Colonic mucosa (tissue), 4 donors: ENCODE data around the gene SLC35F1. TPM values are rescaled to one million over a fixed set of nuclear protein-coding genes. Genes with fewer than 3 reads are reported as not detected.

Source experiments
- DNase-seq: peaks from one replicate; pipeline ENCODE4 v3.0.0-alpha.2; 2020
- H3K27ac ChIP-seq: fragments of 200-600 bp; one replicate; pipeline ENCODE4 v1.8.0; 2021
- H3K27me3 ChIP-seq: fragments of 200-600 bp; one replicate; pipeline ENCODE4 v1.8.0; 2021
- H3K36me3 ChIP-seq: fragments of 200-600 bp; one replicate; pipeline ENCODE4 v1.8.0; 2021
- H3K4me1 ChIP-seq: fragments of 200-600 bp; one replicate; pipeline ENCODE4 v1.8.0; 2021; ENCODE audit warnings: mild to moderate bottlenecking
- H3K4me3 ChIP-seq: fragments of 200-600 bp; one replicate; pipeline ENCODE4 v1.8.0; 2021
- H3K9ac ChIP-seq, 2 donors: one replicate each; pipeline ENCODE4 v1.7.0; 2013; ENCODE audit warnings: control low read depth in 2 of 2, low read depth in 2 of 2, low read length in 2 of 2
- H3K9me3 ChIP-seq: fragments of 200-600 bp; one replicate; pipeline ENCODE4 v1.8.0; 2021
- CTCF ChIP-seq: fragments of 200-600 bp; IDR thresholded peaks from one replicate; pipeline ENCODE4 v1.8.0; 2022; ENCODE audit warnings: antibody characterized with exemption, mild to moderate bottlenecking
- intact Hi-C: fragments of 100-400 bp; cut with DNase I; formaldehyde crosslinking; loops from one replicate; pipeline ENCODE4 v1.14.1; 2022
- total RNA-seq, 2 donors: library from RNA; stranded (reverse); fragmentation: NEBNext Ultra II Directional in 1 of 2; extraction: Animal tissue kit (Norgen Biotek cat#: 25700) in 1 of 2; gene quantifications; one replicate each; pipeline ENCODE4 v1.2.1, GENCODE V29; 2021
- donor health status: healthy.
- donor health status: DM: no; HTN: no; CAD: no.
- donor health status: DM: no; HTN: no; CAD: no.

The SLC35F1 gene
- total RNA-seq, 2 donors from 2014 or later: 0.25 to 1.1 TPM

- H3K9ac ChIP-seq: no peak overlapping the region
- H3K27me3 ChIP-seq: no peaks in the 10 kb centered on the region
- TF ChIP-seq CTCF: no peak
- no peaks in the 10 kb centered on the region for H3K4me1 ChIP-seq
- no peaks in the 10 kb centered on the region for H3K36me3 ChIP-seq
- no peak overlapping the region for H3K27ac ChIP-seq
- DNase-seq: no peak
- no peak overlapping the region for H3K4me3 ChIP-seq
- intact Hi-C loops: no loop called here
- no peaks in the 10 kb centered on the region for H3K9me3 ChIP-seq
Measured at GRCh38 chr6:118148561-118148960, 241.5 kb downstream of the SLC35F1 start.

- no peak for DNase-seq
- Histone ChIP-seq H3K9ac (no peak overlapping the region), H3K9me3 (no peaks in the 10 kb centered on the region), H3K27ac (no peak overlapping the region), H3K4me1 (no peaks in the 10 kb centered on the region), H3K27me3 (no peaks in the 10 kb centered on the region), H3K4me3 (no peak overlapping the region), H3K36me3 (no peaks in the 10 kb centered on the region)
- intact Hi-C loops: no loop called here
- TF ChIP-seq CTCF: no peak
Measured at GRCh38 chr6:118152524-118152923, 245.5 kb downstream of the SLC35F1 start.

DNA sequence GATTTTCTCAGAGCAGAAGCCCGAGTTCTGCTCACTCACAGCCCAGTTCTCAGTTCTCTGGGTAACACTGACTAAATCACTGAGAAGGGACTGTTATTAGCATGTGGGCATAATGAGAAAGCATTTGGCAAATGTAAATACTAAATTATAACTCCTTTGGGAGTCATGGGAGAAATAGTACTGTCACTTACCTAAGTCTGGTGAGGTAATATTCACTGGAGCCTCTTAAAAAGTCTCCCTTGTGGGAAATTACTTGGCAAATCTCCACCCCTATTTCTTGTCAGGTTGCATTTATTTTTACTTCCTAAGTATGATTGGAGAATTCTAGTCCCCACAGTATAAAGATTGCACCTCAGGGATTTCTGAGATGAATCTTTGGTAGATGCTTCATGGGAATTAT, 254.3 kb downstream of the SLC35F1 start:
- H3K4me1 ChIP-seq: no peaks in the 10 kb centered on the region
- H3K9ac ChIP-seq: no peak overlapping the region
- no peak overlapping the region for H3K4me3 ChIP-seq
- no peak for DNase-seq
- H3K36me3 ChIP-seq: no peaks in the 10 kb centered on the region
- no peaks in the 10 kb centered on the region for H3K27me3 ChIP-seq
- intact Hi-C loops: no loop called here
- no peaks in the 10 kb centered on the region for H3K9me3 ChIP-seq
- no peak for TF ChIP-seq CTCF
- H3K27ac ChIP-seq: no peak overlapping the region

DNA sequence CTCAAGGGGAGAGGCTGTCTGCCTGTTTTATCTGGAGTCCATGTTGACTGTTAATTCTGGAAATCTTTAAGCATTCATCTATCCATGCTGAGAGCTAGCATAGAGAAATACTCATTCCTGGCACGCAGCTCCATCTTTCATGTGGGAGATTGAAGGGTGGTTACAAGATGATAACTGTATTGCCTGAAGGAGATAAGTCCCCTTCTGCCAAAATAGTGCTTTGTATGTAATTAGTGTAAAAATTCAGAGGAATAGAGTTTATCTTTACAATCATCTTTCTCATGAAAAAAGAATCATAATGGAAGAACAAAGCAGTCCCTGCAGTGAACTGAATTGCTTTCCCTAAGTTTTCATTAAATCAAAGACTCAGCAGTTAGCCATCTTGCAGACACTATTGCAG, 256.5 kb downstream of the SLC35F1 start:
- H3K4me3 ChIP-seq: no peak overlapping the region
- intact Hi-C loops: no loop called here
- no peaks in the 10 kb centered on the region for H3K9me3 ChIP-seq
- no peaks in the 10 kb centered on the region for H3K27me3 ChIP-seq
- H3K9ac ChIP-seq: no peak overlapping the region
- no peak for DNase-seq
- no peaks in the 10 kb centered on the region for H3K4me1 ChIP-seq
- H3K27ac ChIP-seq: no peak overlapping the region
- H3K36me3 ChIP-seq: no peaks in the 10 kb centered on the region
- no peak for TF ChIP-seq CTCF

DNA sequence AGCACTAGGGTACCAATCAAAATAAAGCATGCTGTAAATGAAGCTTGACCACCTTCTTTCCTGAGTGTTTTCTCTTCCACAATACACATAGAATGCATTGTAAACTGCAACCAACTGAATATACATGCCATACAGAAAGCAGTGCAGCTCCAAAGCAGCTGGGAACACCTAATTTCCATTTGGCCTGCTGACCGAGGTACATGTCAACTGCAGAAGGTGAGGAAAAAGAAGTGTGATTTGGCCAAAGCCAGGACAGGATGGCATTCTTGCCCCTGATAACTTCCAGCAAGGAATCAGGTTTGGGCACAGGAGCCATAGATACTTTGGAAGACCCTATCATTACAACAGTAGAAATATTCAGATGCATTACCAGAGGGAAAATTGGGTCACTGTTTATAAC, 258.4 kb downstream of the SLC35F1 start:
- Histone ChIP-seq H3K27ac (no peak overlapping the region), H3K27me3 (no peaks in the 10 kb centered on the region), H3K4me1 (no peaks in the 10 kb centered on the region), H3K9me3 (no peaks in the 10 kb centered on the region), H3K4me3 (no peak overlapping the region), H3K9ac (no peak overlapping the region), H3K36me3 (no peaks in the 10 kb centered on the region)
- DNase-seq: no peak
- intact Hi-C loops: no loop called here
- TF ChIP-seq CTCF: no peak

GRCh38 chr6:118168421-118168820, 261.4 kb downstream of the SLC35F1 start:
- Histone ChIP-seq H3K27ac (no peak overlapping the region), H3K27me3 (no peaks in the 10 kb centered on the region), H3K4me1 (no peaks in the 10 kb centered on the region), H3K9me3 (no peaks in the 10 kb centered on the region), H3K36me3 (no peaks in the 10 kb centered on the region), H3K9ac (no peak overlapping the region), H3K4me3 (no peak overlapping the region)
- intact Hi-C loops: no loop called here
- no peak for DNase-seq
- no peak for TF ChIP-seq CTCF
